HG03139 (cell line): ENCODE data around the gene CLK4.

ENCODE experiments used
- ATAC-seq: cut with Tn5 transposase; IDR thresholded peaks from one replicate; pipeline ENCODE4 v1.9.1; 2021; ENCODE audit not compliant: unreplicated experiment

The CLK4 gene

GRCh38 chr5:178555005-178555404, 71.8 kb downstream of the CLK4 start:
- ATAC-seq, result no peak

- no peak for ATAC-seq
These were observed 72.5 kb downstream of the CLK4 start for GRCh38 chr5:178554311-178554710.

GRCh38 chr5:178553517-178553916, 73.3 kb downstream of the CLK4 start:
- no peak for ATAC-seq
